ENCODE data around the gene HGS.
A peak's percentile ranks its signal among the peaks of the same experiment; 100 is the strongest.

HGS gene

DNA sequence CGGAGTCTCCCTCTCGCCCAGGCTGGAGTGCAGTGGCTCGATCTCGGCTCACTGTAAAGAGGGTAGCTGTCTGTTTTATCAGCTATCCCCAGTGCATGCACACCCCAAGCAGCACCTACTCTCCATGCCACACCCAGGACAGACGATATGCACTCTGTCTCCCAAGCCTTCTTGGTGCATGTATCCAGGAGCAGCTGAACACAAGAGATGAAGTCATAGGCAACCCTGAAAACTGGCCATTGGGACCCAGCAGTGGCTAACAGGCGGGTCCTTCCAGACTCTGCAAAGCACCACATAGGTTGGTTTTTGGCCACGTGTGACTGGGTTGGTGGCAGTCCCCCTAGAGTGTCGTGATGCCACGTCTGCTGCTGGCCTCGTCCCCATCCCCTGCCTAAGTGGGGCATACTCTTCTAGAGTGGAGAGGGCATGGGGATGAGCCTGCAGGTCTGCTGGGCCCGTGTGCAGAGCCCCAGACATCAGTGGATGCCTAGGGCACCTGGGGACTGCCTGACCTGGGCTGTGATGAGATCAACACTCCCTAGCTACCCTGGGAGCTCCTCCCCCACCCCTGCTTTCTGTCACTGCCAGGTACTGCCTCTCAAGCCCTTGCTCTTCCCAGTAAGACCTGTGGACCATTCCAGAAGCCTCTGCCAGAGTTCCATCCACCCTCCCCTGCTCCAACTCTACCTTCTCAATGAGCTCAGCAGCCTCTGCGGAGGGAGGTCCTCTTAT lies 36.8 kb upstream of the HGS start:
- Histone ChIP-seq H3K9ac (ENCODE audit: low read length) (no peak overlapping the region), H3K9me3 (ENCODE audit: control insufficient read depth, low read length) (no peaks in the 10 kb centered on the region), H3K36me3 (ENCODE audit: control insufficient read depth, insufficient read depth, low read length, severe bottlenecking) (no peaks in the 10 kb centered on the region), H3K4me3 (ENCODE audit: low read length) (no peak overlapping the region), H3K4me1 (ENCODE audit: control insufficient read depth, insufficient read depth, low read length) (peaks cover 4% of the 10 kb centered on the region), H3K27me3 (replicated peaks; ENCODE audit: control insufficient read depth, insufficient read depth, low read length) (peaks cover 18% of the 10 kb centered on the region)
- no peak for DNase-seq (ENCODE audit: low read depth)

DNA sequence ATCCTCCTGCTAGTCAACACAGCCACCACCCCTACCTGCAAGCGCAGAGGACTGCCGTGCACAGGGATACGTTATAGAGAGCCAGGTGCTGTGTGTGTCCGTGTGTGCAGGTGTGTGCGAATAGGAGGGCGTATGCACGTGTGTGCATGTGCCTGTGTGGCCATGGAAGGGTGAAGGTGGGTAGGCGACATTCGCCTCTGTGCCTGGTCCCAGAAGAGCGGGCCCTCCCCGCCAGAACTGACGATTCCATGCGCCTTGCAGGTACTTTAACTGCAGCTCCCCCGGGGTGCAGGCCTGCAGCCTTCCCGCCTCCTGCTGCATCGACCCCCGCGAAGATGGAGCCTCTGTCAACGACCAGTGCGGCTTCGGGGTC lies 36.2 kb upstream of the HGS start:
- Histone ChIP-seq H3K9ac (ENCODE audit: low read length) (no peak overlapping the region), H3K4me1 (ENCODE audit: control insufficient read depth, insufficient read depth, low read length) (peaks cover 4% of the 10 kb centered on the region), H3K9me3 (ENCODE audit: control insufficient read depth, low read length) (no peaks in the 10 kb centered on the region), H3K36me3 (ENCODE audit: control insufficient read depth, insufficient read depth, low read length, severe bottlenecking) (no peaks in the 10 kb centered on the region), H3K27me3 (replicated peaks; ENCODE audit: control insufficient read depth, insufficient read depth, low read length) (peaks cover 18% of the 10 kb centered on the region), H3K4me3 (ENCODE audit: low read length) (no peak overlapping the region)
- DNase-seq (ENCODE audit: low read depth), result no peak

DNA sequence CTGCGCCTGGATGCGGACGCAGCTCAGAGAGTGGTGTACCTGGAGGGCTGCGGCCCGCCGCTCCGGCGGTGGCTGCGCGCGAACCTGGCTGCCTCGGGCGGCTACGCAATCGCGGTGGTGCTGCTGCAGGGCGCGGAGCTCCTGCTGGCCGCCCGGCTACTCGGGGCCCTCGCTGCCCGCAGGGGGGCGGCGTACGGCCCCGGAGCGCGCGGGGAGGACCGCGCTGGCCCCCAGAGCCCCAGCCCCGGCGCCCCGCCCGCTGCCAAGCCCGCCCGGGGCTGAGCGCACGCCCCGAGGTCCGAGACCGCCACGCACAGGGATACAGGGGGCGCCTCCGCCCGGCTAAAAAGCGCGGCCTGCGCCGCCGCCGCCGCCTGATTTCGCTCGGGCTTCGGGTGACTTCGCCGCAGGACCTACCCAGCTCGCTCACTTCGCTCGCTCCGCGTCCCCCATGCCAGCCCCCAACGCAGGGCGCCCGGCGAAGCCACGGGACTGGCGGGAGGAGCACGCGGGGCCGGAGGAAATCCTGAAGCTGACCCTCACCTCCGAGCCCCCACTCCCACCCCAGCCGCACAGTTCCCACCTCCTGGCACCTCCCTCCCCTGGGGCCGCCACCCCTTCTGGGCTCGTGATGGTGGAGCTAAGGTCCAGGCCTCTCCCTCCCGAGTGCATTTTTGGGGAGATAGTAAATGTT lies 35.7 kb upstream of the HGS start:
- Histone ChIP-seq H3K9ac (ENCODE audit: low read length) (no peak overlapping the region), H3K4me3 (ENCODE audit: low read length) (no peak overlapping the region), H3K36me3 (ENCODE audit: control insufficient read depth, insufficient read depth, low read length, severe bottlenecking) (no peaks in the 10 kb centered on the region), H3K27me3 (replicated peaks; ENCODE audit: control insufficient read depth, insufficient read depth, low read length) (peaks cover 18% of the 10 kb centered on the region), H3K9me3 (ENCODE audit: control insufficient read depth, low read length) (no peaks in the 10 kb centered on the region), H3K4me1 (ENCODE audit: control insufficient read depth, insufficient read depth, low read length) (peaks cover 4% of the 10 kb centered on the region)
- DNase-seq (ENCODE audit: low read depth), result no peak

DNA sequence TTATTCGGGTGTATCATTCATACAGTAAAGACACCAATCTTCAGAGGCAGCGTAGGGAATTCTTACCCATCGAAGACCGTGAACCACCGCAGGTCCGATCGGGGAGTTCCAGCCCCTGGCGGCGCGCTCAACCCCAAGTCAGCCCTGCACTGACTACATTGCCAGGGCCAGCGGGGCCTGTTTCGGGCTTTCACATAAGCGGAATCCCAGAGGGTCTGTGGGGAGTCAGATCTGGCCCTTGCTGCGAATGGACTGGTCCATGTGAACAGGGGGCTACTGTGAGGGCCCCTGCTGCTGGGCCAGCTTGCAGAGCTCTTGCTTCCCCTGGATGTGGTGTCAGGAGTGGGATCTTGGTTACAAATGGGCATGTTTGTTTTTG lies 35.1 kb upstream of the HGS start:
- Histone ChIP-seq H3K4me1 (ENCODE audit: control insufficient read depth, insufficient read depth, low read length) (peaks cover 4% of the 10 kb centered on the region), H3K9me3 (ENCODE audit: control insufficient read depth, low read length) (no peaks in the 10 kb centered on the region), H3K9ac (ENCODE audit: low read length) (no peak overlapping the region), H3K27me3 (replicated peaks; ENCODE audit: control insufficient read depth, insufficient read depth, low read length) (peaks cover 18% of the 10 kb centered on the region), H3K4me3 (ENCODE audit: low read length) (no peak overlapping the region), H3K36me3 (ENCODE audit: control insufficient read depth, insufficient read depth, low read length, severe bottlenecking) (no peaks in the 10 kb centered on the region)
- no peak for DNase-seq (ENCODE audit: low read depth)

DNA sequence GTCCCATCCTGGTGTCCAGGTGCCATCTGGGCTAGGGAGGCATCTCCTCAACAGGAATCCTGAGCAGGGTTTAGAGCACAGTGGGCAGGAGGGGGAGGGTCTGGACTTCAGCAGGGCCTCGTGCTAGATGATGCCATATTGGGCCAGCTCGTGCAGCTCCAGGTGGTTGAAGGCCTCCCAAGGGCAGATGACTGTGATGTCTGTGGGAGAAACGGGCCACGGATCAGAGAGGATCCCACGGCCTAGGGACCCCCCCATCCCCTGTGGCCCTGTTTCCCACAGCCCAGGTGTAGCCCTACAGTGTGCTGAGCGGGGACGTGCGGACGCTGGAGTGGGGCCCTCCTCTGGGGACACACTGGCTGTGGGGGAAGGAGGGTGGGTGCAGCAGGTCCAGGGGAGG lies 32.9 kb upstream of the HGS start:
- Histone ChIP-seq H3K27me3 (replicated peaks; ENCODE audit: control insufficient read depth, insufficient read depth, low read length) (peaks cover 18% of the 10 kb centered on the region), H3K4me1 (ENCODE audit: control insufficient read depth, insufficient read depth, low read length) (peaks cover 4% of the 10 kb centered on the region), H3K36me3 (ENCODE audit: control insufficient read depth, insufficient read depth, low read length, severe bottlenecking) (no peaks in the 10 kb centered on the region), H3K9ac (ENCODE audit: low read length) (no peak overlapping the region), H3K9me3 (ENCODE audit: control insufficient read depth, low read length) (no peaks in the 10 kb centered on the region), H3K4me3 (ENCODE audit: low read length) (no peak overlapping the region)
- no peak for DNase-seq (ENCODE audit: low read depth)

DNA sequence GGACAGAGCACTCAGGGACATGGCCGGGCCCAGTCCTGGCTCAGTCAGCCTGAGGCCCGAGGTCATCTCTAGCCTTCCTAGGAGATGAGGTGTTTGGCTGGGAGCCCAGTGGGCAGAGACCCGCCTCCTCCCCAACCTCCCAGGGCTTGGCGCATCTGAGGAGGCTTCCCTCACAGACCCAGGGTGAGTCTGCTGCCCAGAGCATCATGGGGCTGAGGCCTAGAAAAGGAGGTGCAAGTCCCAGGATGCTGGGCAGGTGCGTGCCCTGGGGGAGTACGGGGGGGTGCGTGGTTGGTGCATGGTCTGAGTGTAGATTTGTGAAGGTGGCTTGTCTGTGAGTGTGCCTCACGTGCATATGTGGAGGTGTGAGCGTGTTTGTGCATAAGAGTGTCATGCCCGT lies 32.1 kb upstream of the HGS start:
- Histone ChIP-seq H3K4me3 (ENCODE audit: low read length) (no peak overlapping the region), H3K9ac (ENCODE audit: low read length) (no peak overlapping the region), H3K27me3 (replicated peaks; ENCODE audit: control insufficient read depth, insufficient read depth, low read length) (peaks cover 17% of the 10 kb centered on the region), H3K9me3 (ENCODE audit: control insufficient read depth, low read length) (no peaks in the 10 kb centered on the region), H3K36me3 (ENCODE audit: control insufficient read depth, insufficient read depth, low read length, severe bottlenecking) (no peaks in the 10 kb centered on the region), H3K4me1 (ENCODE audit: control insufficient read depth, insufficient read depth, low read length) (peaks cover 4% of the 10 kb centered on the region)
- DNase-seq (ENCODE audit: low read depth), result peak; percentile 59

DNA sequence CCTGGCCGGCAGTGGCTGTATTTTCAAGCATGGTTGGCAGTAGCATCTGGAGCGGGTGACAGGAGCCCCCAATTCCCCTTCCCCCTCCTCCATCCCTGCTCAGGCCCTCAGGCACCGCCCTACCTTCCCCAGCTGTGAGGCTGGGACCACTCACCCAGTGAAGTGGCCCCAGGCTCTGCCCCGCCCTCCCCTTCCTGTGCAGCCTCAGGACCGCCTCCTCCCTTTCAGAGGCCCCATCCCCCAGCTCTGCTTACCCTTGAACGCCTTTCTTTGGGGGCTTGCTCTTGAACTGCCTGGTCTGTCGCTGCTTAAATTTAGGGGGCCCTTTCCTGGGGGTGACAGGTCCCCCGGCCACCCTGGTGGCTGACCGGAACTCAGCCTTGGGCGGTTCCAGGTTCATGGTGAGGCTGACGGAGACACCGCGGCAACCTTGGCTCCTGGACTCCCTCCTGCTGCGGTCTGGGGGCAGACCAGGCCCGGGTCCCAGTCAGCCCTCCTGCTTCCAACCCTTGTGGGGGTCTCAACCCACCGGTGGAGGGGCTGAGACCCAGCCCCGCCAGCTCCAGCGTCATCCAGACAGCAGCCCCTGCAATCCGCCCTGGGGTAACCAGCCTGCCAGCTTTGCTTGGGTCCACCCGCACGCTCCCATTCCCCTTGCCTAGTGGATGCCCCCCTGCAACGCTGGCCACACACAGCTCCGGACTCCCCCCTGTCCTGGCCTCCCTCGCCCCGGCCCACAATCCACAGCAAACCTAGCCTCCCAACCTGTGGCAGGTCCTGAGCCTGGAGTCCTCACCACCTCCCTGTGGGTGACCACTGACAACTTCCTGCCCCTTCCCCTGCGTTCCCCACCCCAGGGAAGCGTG lies 30.7 kb upstream of the HGS start:
- Histone ChIP-seq H3K36me3 (ENCODE audit: control insufficient read depth, insufficient read depth, low read length, severe bottlenecking) (no peaks in the 10 kb centered on the region), H3K27me3 (replicated peaks; ENCODE audit: control insufficient read depth, insufficient read depth, low read length) (peaks cover 5% of the 10 kb centered on the region), H3K9ac (ENCODE audit: low read length) (no peak overlapping the region), H3K4me3 (ENCODE audit: low read length) (no peak overlapping the region), H3K9me3 (ENCODE audit: control insufficient read depth, low read length) (no peaks in the 10 kb centered on the region), H3K4me1 (ENCODE audit: control insufficient read depth, insufficient read depth, low read length) (peaks cover 4% of the 10 kb centered on the region)
- no peak for DNase-seq (ENCODE audit: low read depth)

DNA sequence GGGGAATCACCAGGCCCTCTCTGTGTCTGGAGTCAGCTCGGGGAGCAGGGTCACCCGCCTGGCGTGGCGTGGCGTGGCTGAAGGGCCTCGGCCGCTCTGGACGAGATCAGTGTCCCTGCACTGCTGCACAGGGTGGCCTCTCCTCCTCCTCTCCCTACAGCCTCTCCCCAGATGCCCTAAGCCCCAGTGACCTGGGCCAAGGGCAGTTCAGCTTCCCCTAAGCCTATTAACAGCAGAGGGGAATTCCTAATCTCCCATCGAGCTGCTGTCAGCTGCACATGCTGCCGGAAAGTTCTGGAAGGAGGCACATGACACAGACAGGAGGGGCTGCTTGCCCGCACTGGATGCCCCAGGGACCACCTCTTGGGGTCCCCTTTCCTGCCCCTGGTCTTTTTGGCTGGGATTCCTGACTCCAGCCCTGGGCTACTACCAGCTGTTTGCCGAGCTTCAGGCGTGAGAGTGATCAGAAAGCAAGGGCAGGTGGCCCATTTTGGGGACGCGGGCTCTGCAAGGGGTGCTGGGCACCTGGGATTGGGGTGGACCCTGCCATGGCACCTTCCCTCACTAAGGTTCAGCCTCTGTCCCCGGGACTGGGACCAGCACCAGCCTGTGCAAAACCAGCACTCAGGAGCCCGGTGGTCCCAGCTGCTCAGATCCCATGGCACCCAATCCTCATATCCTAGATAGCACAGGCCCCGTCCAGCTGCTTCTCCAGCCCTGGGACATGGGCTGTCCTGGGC lies 28.3 kb upstream of the HGS start:
- Histone ChIP-seq H3K4me1 (ENCODE audit: control insufficient read depth, insufficient read depth, low read length) (peaks cover 12% of the 10 kb centered on the region), H3K9ac (ENCODE audit: low read length) (no peak overlapping the region), H3K9me3 (ENCODE audit: control insufficient read depth, low read length) (no peaks in the 10 kb centered on the region), H3K27me3 (replicated peaks; ENCODE audit: control insufficient read depth, insufficient read depth, low read length) (no peaks in the 10 kb centered on the region), H3K4me3 (ENCODE audit: low read length) (no peak overlapping the region), H3K36me3 (ENCODE audit: control insufficient read depth, insufficient read depth, low read length, severe bottlenecking) (no peaks in the 10 kb centered on the region)
- DNase-seq (ENCODE audit: low read depth), result no peak

DNA sequence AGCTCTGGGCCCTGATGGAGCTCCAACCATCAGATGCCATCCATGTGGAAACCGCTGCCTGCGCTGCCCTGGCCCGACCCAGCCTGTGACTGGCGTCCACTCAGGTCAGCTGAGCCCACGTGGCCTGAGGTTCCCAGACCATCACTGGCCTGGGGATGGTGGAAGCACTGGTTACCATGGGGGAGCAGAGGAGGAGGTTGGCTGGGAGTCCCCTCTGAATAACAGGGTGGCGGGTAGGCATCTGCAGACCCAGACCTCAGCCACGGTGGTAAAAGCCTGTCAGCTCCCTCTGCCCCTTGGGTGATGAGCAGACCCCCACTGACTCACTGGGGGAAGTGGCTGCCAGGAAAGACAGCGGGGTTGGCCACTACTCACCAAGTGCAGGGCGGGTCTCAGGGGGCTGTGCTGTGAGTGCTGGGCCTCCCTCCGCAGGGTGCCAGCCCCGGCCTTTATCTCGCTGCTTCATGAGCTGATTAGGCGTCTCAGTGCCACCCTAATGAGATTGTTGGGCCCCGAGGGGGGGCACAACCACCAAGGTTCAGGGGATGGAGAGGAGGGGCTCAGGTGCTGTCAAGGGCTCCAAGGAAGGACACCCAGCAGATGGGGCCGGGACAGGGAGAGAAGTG lies 27.6 kb upstream of the HGS start, which contains the start of gene PDE6G:
Gene PDE6G (minus strand): TSS at position 425 of the 626 bp plus-strand sequence. CDS start 3,237 bp downstream, outside the sequence.
- Histone ChIP-seq H3K36me3 (ENCODE audit: control insufficient read depth, insufficient read depth, low read length, severe bottlenecking) (no peaks in the 10 kb centered on the region), H3K4me1 (ENCODE audit: control insufficient read depth, insufficient read depth, low read length) (peaks cover 12% of the 10 kb centered on the region), H3K9me3 (ENCODE audit: control insufficient read depth, low read length) (no peaks in the 10 kb centered on the region), H3K4me3 (ENCODE audit: low read length) (no peak within 1 kb of the TSS), H3K9ac (ENCODE audit: low read length) (no peak within 1 kb of the TSS), H3K27me3 (replicated peaks; ENCODE audit: control insufficient read depth, insufficient read depth, low read length) (no peaks in the 10 kb centered on the region)
- no peak for DNase-seq (ENCODE audit: low read depth)

DNA sequence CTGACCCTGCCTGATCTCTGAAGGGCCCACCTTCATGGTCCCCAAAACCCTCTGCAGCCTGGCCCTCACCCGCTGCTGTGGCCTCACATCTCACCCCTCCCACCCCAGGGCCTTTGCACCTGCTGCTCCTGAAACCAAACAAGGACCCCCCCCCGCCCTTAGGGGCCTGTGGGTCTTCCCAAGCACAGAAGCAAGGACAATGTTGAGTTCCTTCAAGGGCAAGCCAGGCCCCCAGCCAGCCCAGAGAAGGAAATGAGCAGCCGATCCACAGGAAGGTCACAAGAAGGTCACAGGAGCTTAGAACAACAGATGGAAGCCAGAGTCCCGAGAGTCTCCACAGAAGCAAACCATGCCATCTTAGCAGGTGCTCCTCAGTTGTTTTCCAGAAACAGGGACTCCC lies 27.0 kb upstream of the HGS start:
- no peak overlapping the region for H3K4me3 ChIP-seq (ENCODE audit: low read length)
- no peaks in the 10 kb centered on the region for H3K27me3 ChIP-seq (replicated peaks; ENCODE audit: control insufficient read depth, insufficient read depth, low read length)
- no peaks in the 10 kb centered on the region for H3K36me3 ChIP-seq (ENCODE audit: control insufficient read depth, insufficient read depth, low read length, severe bottlenecking)
- DNase-seq (ENCODE audit: low read depth), result no peak
- no peaks in the 10 kb centered on the region for H3K9me3 ChIP-seq (ENCODE audit: control insufficient read depth, low read length)
- no peak overlapping the region for H3K9ac ChIP-seq (ENCODE audit: low read length)
- peaks cover 8% of the 10 kb centered on the region for H3K4me1 ChIP-seq (ENCODE audit: control insufficient read depth, insufficient read depth, low read length)
